Colonic mucosa (tissue), 4 donors: ENCODE measurements around the gene ETV6. TPM values are rescaled to one million over a fixed set of nuclear protein-coding genes. Genes with fewer than 3 reads are reported as not detected.

Source experiments
- DNase-seq: peaks from one replicate; pipeline ENCODE4 v3.0.0-alpha.2; 2020
- H3K27ac ChIP-seq: fragments of 200-600 bp; one replicate; pipeline ENCODE4 v1.8.0; 2021
- H3K27me3 ChIP-seq: fragments of 200-600 bp; one replicate; pipeline ENCODE4 v1.8.0; 2021
- H3K36me3 ChIP-seq: fragments of 200-600 bp; one replicate; pipeline ENCODE4 v1.8.0; 2021
- H3K4me1 ChIP-seq: fragments of 200-600 bp; one replicate; pipeline ENCODE4 v1.8.0; 2021; ENCODE audit warnings: mild to moderate bottlenecking
- H3K4me3 ChIP-seq: fragments of 200-600 bp; one replicate; pipeline ENCODE4 v1.8.0; 2021
- H3K9ac ChIP-seq, 2 donors: one replicate each; pipeline ENCODE4 v1.7.0; 2013; ENCODE audit warnings: control low read depth in 2 of 2, low read depth in 2 of 2, low read length in 2 of 2
- H3K9me3 ChIP-seq: fragments of 200-600 bp; one replicate; pipeline ENCODE4 v1.8.0; 2021
- CTCF ChIP-seq: fragments of 200-600 bp; IDR thresholded peaks from one replicate; pipeline ENCODE4 v1.8.0; 2022; ENCODE audit warnings: antibody characterized with exemption, mild to moderate bottlenecking
- intact Hi-C: fragments of 100-400 bp; cut with DNase I; formaldehyde crosslinking; loops from one replicate; pipeline ENCODE4 v1.14.1; 2022
- total RNA-seq, 2 donors: library from RNA; stranded (reverse); fragmentation: NEBNext Ultra II Directional in 1 of 2; extraction: Animal tissue kit (Norgen Biotek cat#: 25700) in 1 of 2; gene quantifications; one replicate each; pipeline ENCODE4 v1.2.1, GENCODE V29; 2021
- donor health status: healthy.
- donor health status: DM: no; HTN: no; CAD: no.
- donor health status: DM: no; HTN: no; CAD: no.

The ETV6 gene
- total RNA-seq, 2 donors from 2014 or later = 49.2 to 73.1 TPM

DNA sequence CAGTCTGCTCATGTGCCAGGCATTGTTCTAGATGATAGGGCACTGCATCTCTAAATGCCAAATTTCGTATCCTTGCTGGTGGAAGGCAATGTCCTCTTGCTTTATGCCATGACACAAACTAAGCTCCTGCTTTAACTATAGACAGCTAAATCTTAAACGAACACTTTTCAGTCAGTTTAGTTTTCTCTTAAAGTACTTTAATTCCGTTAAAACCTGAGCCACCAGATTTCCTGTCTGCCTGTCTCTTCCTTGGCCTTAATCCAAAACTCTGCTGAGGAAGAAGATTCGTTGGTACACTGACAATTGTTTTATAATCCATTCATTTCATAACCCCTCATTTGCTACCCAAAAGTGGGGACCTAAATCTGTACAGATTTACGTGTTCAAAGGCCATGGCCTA lies 226.8 kb downstream of the ETV6 start:
- Histone ChIP-seq H3K9me3 (no peaks in the 10 kb centered on the region), H3K4me3 (no peak overlapping the region), H3K36me3 (no peaks in the 10 kb centered on the region), H3K4me1 (peaks cover 19% of the 10 kb centered on the region), H3K27me3 (no peaks in the 10 kb centered on the region), H3K9ac (peak overlapping the region in 1 of 2 donors; percentile 44), H3K27ac (no peak overlapping the region)
- intact Hi-C loops = no loop called here
- no peak for DNase-seq
- no peak for TF ChIP-seq CTCF

DNA sequence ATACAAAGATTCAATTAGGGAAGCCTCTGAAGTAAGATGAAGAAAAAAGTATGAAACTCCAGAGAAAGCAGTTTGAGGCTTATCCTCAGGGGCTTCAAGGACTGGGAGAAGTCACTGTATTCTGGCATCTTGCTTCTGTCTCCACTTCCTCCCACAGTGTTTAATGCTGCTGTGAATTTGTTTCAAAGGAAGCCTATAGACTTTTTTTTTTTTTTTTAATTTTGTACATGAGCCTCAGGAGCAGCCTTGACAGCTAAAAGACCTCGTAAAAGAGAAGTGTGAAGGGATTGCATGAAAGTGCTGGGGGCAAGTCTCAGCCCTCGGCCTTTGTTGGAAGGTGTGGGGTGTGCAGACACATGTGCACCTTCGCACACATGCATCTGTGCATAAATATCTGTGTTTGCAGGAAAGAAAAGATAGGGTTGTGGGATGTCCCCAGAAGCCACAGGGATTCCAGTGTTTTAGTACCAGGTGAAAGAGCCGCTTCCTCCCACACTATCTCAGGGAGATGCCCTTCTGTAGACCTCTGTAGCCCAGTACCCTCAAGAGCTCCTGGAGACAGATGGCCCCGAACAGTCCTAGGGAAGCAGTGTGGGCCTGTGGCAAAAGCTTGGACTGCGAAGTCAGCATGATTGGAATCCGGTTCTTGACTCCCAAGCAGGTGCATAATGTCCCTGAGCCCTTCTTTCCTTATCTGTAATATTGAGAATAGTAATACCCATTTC lies 227.8 kb downstream of the ETV6 start:
- intact Hi-C loops = no loop called here
- Histone ChIP-seq H3K4me1 (peaks cover 20% of the 10 kb centered on the region), H3K27ac (peak overlapping the region; percentile 87)

DNA sequence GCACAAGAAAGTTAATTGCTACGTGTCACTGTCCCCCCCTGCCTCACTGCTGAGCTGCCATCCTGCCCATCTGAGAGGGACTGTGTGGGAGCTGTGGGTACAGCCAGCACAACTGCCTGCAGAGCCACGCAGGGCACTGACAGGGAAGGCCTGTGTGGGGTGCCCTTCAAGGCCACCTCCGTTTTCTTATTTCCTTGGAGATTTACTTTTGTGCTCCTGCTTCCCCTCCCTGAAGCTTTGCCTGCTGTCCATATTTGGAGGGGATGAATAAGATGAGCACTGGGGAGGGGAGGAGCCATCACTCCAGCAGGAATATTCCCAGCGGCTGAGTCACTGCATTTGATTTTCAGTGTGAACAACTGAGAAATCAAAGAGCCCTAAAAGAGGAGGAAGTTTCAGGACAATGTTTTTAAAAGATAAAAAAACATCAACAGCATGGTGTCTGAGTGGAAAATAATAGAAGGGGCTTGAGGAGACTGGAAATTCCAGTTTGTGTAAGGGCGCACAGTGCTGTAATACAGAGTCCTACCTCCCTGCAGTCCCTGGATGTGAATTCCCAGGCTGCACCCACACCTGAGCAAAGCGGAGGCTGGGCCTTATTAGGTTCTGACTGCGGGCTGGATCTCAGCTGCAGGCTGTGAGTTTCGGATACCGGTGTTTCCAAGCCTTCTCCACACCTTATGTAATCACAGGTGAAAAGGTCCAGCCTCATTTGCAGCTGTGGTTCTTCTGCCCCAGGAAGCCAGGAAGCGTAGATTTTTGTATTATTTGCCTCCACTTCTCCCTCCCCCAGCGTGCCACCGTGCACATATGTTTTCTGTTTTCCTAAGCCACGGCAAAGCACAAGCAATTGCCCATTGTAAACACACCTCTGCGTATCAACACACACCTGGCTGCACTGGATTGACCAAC lies 228.7 kb downstream of the ETV6 start:
- H3K27me3 ChIP-seq = no peaks in the 10 kb centered on the region
- intact Hi-C loops = no loop called here
- peak overlapping the region; percentile 87 for H3K27ac ChIP-seq
- no peaks in the 10 kb centered on the region for H3K36me3 ChIP-seq
- peak overlapping the region in 1 of 2 donors; percentile 65 for H3K9ac ChIP-seq
- no peaks in the 10 kb centered on the region for H3K9me3 ChIP-seq
- H3K4me3 ChIP-seq = no peak overlapping the region
- H3K4me1 ChIP-seq = peaks cover 21% of the 10 kb centered on the region
- DNase-seq = peak; percentile 79
- no peak for TF ChIP-seq CTCF

More for the DNA sequence above, 227.8 kb downstream of the ETV6 start:
- H3K9me3 ChIP-seq = no peaks in the 10 kb centered on the region
- H3K4me3 ChIP-seq = no peak overlapping the region
- H3K36me3 ChIP-seq = no peaks in the 10 kb centered on the region
- H3K27me3 ChIP-seq = no peaks in the 10 kb centered on the region
- peak overlapping the region in 1 of 2 donors; percentile 65 for H3K9ac ChIP-seq
- TF ChIP-seq CTCF = no peak
- DNase-seq = no peak

DNA sequence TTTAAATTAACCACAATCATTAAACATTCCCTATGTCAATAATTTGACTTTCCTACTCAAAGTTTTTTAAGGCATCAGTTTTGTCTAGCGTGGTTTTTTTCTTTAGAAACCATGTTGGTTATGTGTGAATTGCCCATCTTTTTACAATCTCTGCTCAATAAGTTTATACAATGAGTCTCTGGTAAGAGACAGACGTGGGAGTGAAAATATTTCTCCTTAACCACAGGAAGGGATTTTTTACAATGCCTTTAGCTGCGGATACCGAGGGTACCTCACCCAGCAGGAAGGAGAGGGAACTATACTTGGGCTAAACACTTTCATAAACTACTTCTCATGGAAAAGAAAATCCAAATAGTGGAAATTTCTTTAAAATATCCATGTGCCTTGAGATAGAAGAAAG lies 229.8 kb downstream of the ETV6 start:
- Histone ChIP-seq H3K9ac (no peak overlapping the region), H3K27me3 (no peaks in the 10 kb centered on the region), H3K27ac (peak overlapping the region; percentile 87), H3K4me1 (peaks cover 24% of the 10 kb centered on the region), H3K4me3 (no peak overlapping the region), H3K36me3 (no peaks in the 10 kb centered on the region), H3K9me3 (no peaks in the 10 kb centered on the region)
- intact Hi-C loops = no loop called here
- no peak for DNase-seq
- no peak for TF ChIP-seq CTCF

- no peak overlapping the region for H3K9ac ChIP-seq
- no peaks in the 10 kb centered on the region for H3K27me3 ChIP-seq
- H3K27ac ChIP-seq = peak overlapping the region; percentile 90
- intact Hi-C loops = no loop called here
- DNase-seq = no peak
- no peak overlapping the region for H3K4me3 ChIP-seq
- peaks cover 34% of the 10 kb centered on the region for H3K4me1 ChIP-seq
- TF ChIP-seq CTCF = no peak
- no peaks in the 10 kb centered on the region for H3K36me3 ChIP-seq
- no peaks in the 10 kb centered on the region for H3K9me3 ChIP-seq
Observed at GRCh38 chr12:11880381-11880780, 230.9 kb downstream of the ETV6 start.
